Ecto neural progenitor cell (in vitro differentiated cells): ENCODE data around the gene CEP135.
"Not testable (repeated sequence)": the region's sequence is repeated elsewhere in the genome, so short reads cannot be mapped to it uniquely, and the experiment has no call there.

Experiments used
- DNase-seq: peaks from one replicate; pipeline ENCODE4 v3.0.0-alpha.2; 2018; ENCODE audit warnings: low spot score

CEP135 gene

GRCh38 chr4:55948726-55949481 lies at the start of gene CEP135:
CEP135 (plus strand) TSS chr4:55948945; CDS start chr4:55952131, 3,186 bp downstream.
- peak; percentile 97 for DNase-seq

GRCh38 chr4:55902677-55903076 lies 46.1 kb upstream of the CEP135 start:
- no peak for DNase-seq

GRCh38 chr4:55903577-55903976 lies 45.2 kb upstream of the CEP135 start:
- DNase-seq: no peak

- DNase-seq: no peak
Measured at GRCh38 chr4:55904576-55904975, 44.2 kb upstream of the CEP135 start.

GRCh38 chr4:55906323-55906722 lies 42.4 kb upstream of the CEP135 start:
- DNase-seq: no peak

GRCh38 chr4:55906989-55907388 lies 41.8 kb upstream of the CEP135 start:
- no peak for DNase-seq

- DNase-seq: no peak
Measured at GRCh38 chr4:55907469-55907868, 41.3 kb upstream of the CEP135 start.

GRCh38 chr4:55910140-55910539 lies 38.6 kb upstream of the CEP135 start:
- DNase-seq: no peak

GRCh38 chr4:55912249-55912648 lies 36.5 kb upstream of the CEP135 start:
- DNase-seq: no peak

GRCh38 chr4:55920571-55920970 lies 28.2 kb upstream of the CEP135 start:
- no peak for DNase-seq

GRCh38 chr4:55921093-55921492 lies 27.7 kb upstream of the CEP135 start:
- no peak for DNase-seq

- DNase-seq: no peak
Measured at GRCh38 chr4:55925241-55925640, 23.5 kb upstream of the CEP135 start.

GRCh38 chr4:55926610-55927009 lies 22.1 kb upstream of the CEP135 start:
- no peak for DNase-seq

- no peak for DNase-seq
Measured at GRCh38 chr4:55927803-55928437, 20.8 kb upstream of the CEP135 start.

GRCh38 chr4:55928846-55929245 lies 19.9 kb upstream of the CEP135 start:
- DNase-seq: no peak

- no peak for DNase-seq
Measured at GRCh38 chr4:55931043-55931442, 17.7 kb upstream of the CEP135 start.

GRCh38 chr4:55931833-55932232 lies 16.9 kb upstream of the CEP135 start:
- no peak for DNase-seq

GRCh38 chr4:55932511-55932910 lies 16.2 kb upstream of the CEP135 start:
- no peak for DNase-seq

GRCh38 chr4:55933611-55934010 lies 15.1 kb upstream of the CEP135 start:
- no peak for DNase-seq

GRCh38 chr4:55935907-55936306 lies 12.8 kb upstream of the CEP135 start:
- DNase-seq: not testable (repeated sequence)

- no peak for DNase-seq
Measured at GRCh38 chr4:55938481-55938880, 10.3 kb upstream of the CEP135 start.

- no peak for DNase-seq
Measured at GRCh38 chr4:55939421-55939820, 9.3 kb upstream of the CEP135 start.

- DNase-seq: no peak
Measured at GRCh38 chr4:55941881-55942396, 6.8 kb upstream of the CEP135 start.
